Thyroid gland (tissue), 4 donors: Measurements from ENCODE around the gene UTS2R.

Experiments
- CTCF ChIP-seq, 6 experiments: fragments of 200-600 bp in 3 of 6; fragments of 450-650 bp in 3 of 6; sonication (generic) in 3 of 6; IDR thresholded peaks; one replicate each; pipeline ENCODE4 v1.5.1; 2016 to 2019; ENCODE audit warnings: antibody characterized with exemption in 6 of 6, mild to moderate bottlenecking in 2 of 6, inconsistent platforms in 1 of 6, moderate library complexity in 1 of 6
- POLR2A ChIP-seq, 2 donors: fragments of 450-650 bp; IDR thresholded peaks; one replicate each; pipeline ENCODE4 v1.6.1; 2017; ENCODE audit warnings: antibody characterized with exemption in 2 of 2, mild to moderate bottlenecking in 2 of 2, moderate library complexity in 1 of 2

DNA sequence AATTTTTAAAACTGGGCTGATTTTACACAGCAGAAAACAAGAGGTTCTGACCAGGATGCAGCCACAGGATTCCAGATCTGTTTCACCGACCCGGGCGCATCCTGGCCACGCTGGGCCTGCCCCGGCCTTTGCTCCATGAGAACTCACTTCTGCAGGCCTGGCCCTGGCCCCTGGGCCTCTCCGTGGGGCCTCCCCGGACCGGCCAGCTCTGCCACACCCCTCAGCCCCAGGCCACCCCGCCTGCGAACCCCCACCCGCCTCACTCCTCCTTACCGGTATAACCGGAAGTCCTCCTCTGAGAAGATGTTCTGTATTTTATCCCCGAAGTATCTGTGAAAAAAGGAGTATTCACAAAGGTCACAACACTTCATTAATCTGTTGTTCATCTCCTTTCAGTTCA lies 33.5 kb downstream of the UTS2R start:
- no peak for TF ChIP-seq CTCF (IDR thresholded peaks at IDR 0.05)
- TF ChIP-seq POLR2A (IDR thresholded peaks at IDR 0.05), result no peak
